KG1 (cell line): ENCODE measurements around the gene PNP.
A peak's percentile ranks its signal among the peaks of the same experiment; 100 is the strongest.
"Not testable (repeated sequence)": the region's sequence is repeated elsewhere in the genome, so short reads cannot be mapped to it uniquely, and the experiment has no call there.

Experiments used
- DNase-seq: peaks from one replicate; lab custom pipeline; 2025; lab: John Stamatoyannopoulos, UW

Gene PNP

GRCh38 chr14:20469242-20469889 is at the start of gene PNP:
TSS of gene PNP (plus strand) at chr14:20469406. CDS start at chr14:20469525, 119 bp downstream.
- peak; percentile 79 for DNase-seq

GRCh38 chr14:20419419-20419818 is 49.8 kb upstream of the PNP start:
- DNase-seq, result no peak

- no peak for DNase-seq
Measured at GRCh38 chr14:20421267-20421666, 47.9 kb upstream of the PNP start.

- DNase-seq, result no peak
Measured at GRCh38 chr14:20422886-20423285, 46.3 kb upstream of the PNP start.

GRCh38 chr14:20424851-20425250 is 44.4 kb upstream of the PNP start:
- DNase-seq, result no peak

- DNase-seq, result peak; percentile 79
Measured at GRCh38 chr14:20427231-20428009, 41.8 kb upstream of the PNP start.

- DNase-seq, result peak; percentile 66
Measured at GRCh38 chr14:20428010-20428365, 41.2 kb upstream of the PNP start.

- peak; percentile 55 for DNase-seq
Measured at GRCh38 chr14:20428802-20429201, 40.4 kb upstream of the PNP start.

GRCh38 chr14:20429801-20430669 is 39.2 kb upstream of the PNP start:
- DNase-seq, result peak; percentile 32

GRCh38 chr14:20434701-20435581 is 34.3 kb upstream of the PNP start:
- DNase-seq, result no peak

- no peak for DNase-seq
Measured at GRCh38 chr14:20435582-20436362, 33.4 kb upstream of the PNP start, which contains the start of gene KLHL33. TSS of gene KLHL33 (minus strand) at chr14:20436166. CDS start at chr14:20435811, 355 bp downstream.

- DNase-seq, result no peak
Measured at GRCh38 chr14:20436363-20436755, 32.8 kb upstream of the PNP start.

- no peak for DNase-seq
Measured at GRCh38 chr14:20438664-20439063, 30.5 kb upstream of the PNP start.

- DNase-seq, result no peak
Measured at GRCh38 chr14:20440465-20440864, 28.7 kb upstream of the PNP start.

- DNase-seq, result peak; percentile 21
Measured at GRCh38 chr14:20440882-20441281, 28.3 kb upstream of the PNP start.

GRCh38 chr14:20441461-20441860 is 27.7 kb upstream of the PNP start:
- DNase-seq, result no peak

GRCh38 chr14:20443650-20444049 is 25.6 kb upstream of the PNP start:
- DNase-seq, result not testable (repeated sequence)

- DNase-seq, result no peak
Measured at GRCh38 chr14:20446889-20447288, 22.3 kb upstream of the PNP start.

- not testable (repeated sequence) for DNase-seq
Measured at GRCh38 chr14:20452831-20453230, 16.4 kb upstream of the PNP start.

GRCh38 chr14:20454516-20455354 is 14.5 kb upstream of the PNP start, which contains the start of the genes APEX1 and OSGEP:
TSS of gene APEX1 (plus strand) at chr14:20455226. CDS start at chr14:20455646, 420 bp downstream.
TSS of gene OSGEP (minus strand) at chr14:20454812. CDS start at chr14:20454683, 129 bp downstream.
- DNase-seq, result peak; percentile 96
